Cardiac muscle cell (in vitro differentiated cells and primary cell): Measurements from ENCODE around the gene DCLRE1C. TPM values are rescaled to one million over a fixed set of nuclear protein-coding genes. Genes with fewer than 3 reads are reported as not detected.
A peak's percentile ranks its signal among the peaks of the same experiment; 100 is the strongest.
"Not testable (repeated sequence)": the region's sequence is repeated elsewhere in the genome, so short reads cannot be mapped to it uniquely, and the experiment has no call there.

Experiments used
- DNase-seq, 2 donors: peaks; one replicate each; pipeline versions ENCODE4 v3.0.0 to v3.0.0-alpha.2; 2010 to 2017; ENCODE audit warnings: low read depth in 1 of 2, low spot score in 1 of 2
- H3K27ac ChIP-seq: fragments of 200-600 bp; sonication (generic); 2 replicates; pipeline ENCODE4 v1.5.1; 2016
- H3K27me3 ChIP-seq: fragments of 200-600 bp; sonication (generic); 2 replicates; pipeline ENCODE4 v1.6.0; 2016; ENCODE audit warnings: control low read depth
- H3K36me3 ChIP-seq: fragments of 200-600 bp; sonication (generic); 2 replicates; pipeline ENCODE4 v1.5.1; 2016; ENCODE audit warnings: control low read depth
- H3K4me1 ChIP-seq: fragments of 200-600 bp; sonication (generic); 2 replicates; pipeline ENCODE4 v1.8.1; 2017; ENCODE audit warnings: low read depth, mild to moderate bottlenecking, mixed run types
- H3K4me3 ChIP-seq: fragments of 200-600 bp; sonication (generic); 2 replicates; pipeline ENCODE4 v1.5.1; 2016; ENCODE audit warnings: mild to moderate bottlenecking
- H3K9me3 ChIP-seq: fragments of 200-600 bp; sonication (generic); 2 replicates; pipeline ENCODE4 v1.5.1; 2017; ENCODE audit warnings: low read depth, mild to moderate bottlenecking, control low read depth
- polyA plus RNA-seq: library from polyadenylated mRNA; unstranded; fragments of >200 nt; fragmentation: Nextera tagmentation; extraction: Ambion mirVana; gene quantifications from 2 replicates; pipeline ENCODE4 v1.2.1, GENCODE V29; 2016
- total RNA-seq: library from RNA; depleted of rRNA; stranded (reverse); fragments of >200 nt; gene quantifications from 2 replicates; pipeline ENCODE4 v1.2.3, GENCODE V29; 2016
- TF ChIP-seq, protein P1 (sequence below): IDR thresholded peaks from 2 replicates; pipeline ENCODE4 v1.5.1; 2012; ENCODE audit warnings: low read depth, mild to moderate bottlenecking, low read length

DCLRE1C gene
- total and polyA plus RNA-seq, 2 experiments from 2014 or later, result 8.2 to 16.6 TPM

DNA sequence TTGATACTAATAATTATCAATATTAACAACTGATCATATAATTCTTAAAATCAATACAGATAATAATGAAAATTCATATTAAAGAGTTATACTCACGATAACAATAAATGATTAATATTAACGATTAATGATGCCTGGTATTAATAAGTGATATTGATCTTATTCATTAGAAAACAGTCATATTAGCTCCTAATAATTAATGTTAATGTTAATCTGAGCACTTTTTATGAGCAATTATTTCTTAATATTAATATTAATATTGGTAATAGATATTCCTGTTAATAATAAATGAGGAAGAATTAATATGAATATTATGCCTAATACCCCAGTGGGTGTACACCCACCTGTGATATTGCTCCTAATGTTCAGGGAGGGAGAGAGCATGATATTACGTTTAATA lies 28.8 kb upstream of the DCLRE1C start:
- Histone ChIP-seq H3K27ac (no peak overlapping the region), H3K4me3 (no peak overlapping the region), H3K27me3 (peaks cover 7% of the 10 kb centered on the region), H3K9me3 (no peaks in the 10 kb centered on the region), H3K4me1 (no peaks in the 10 kb centered on the region), H3K36me3 (no peaks in the 10 kb centered on the region)
- TF ChIP-seq, protein P1, sequence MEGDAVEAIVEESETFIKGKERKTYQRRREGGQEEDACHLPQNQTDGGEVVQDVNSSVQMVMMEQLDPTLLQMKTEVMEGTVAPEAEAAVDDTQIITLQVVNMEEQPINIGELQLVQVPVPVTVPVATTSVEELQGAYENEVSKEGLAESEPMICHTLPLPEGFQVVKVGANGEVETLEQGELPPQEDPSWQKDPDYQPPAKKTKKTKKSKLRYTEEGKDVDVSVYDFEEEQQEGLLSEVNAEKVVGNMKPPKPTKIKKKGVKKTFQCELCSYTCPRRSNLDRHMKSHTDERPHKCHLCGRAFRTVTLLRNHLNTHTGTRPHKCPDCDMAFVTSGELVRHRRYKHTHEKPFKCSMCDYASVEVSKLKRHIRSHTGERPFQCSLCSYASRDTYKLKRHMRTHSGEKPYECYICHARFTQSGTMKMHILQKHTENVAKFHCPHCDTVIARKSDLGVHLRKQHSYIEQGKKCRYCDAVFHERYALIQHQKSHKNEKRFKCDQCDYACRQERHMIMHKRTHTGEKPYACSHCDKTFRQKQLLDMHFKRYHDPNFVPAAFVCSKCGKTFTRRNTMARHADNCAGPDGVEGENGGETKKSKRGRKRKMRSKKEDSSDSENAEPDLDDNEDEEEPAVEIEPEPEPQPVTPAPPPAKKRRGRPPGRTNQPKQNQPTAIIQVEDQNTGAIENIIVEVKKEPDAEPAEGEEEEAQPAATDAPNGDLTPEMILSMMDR, result no peak
- DNase-seq, result no peak

DNA sequence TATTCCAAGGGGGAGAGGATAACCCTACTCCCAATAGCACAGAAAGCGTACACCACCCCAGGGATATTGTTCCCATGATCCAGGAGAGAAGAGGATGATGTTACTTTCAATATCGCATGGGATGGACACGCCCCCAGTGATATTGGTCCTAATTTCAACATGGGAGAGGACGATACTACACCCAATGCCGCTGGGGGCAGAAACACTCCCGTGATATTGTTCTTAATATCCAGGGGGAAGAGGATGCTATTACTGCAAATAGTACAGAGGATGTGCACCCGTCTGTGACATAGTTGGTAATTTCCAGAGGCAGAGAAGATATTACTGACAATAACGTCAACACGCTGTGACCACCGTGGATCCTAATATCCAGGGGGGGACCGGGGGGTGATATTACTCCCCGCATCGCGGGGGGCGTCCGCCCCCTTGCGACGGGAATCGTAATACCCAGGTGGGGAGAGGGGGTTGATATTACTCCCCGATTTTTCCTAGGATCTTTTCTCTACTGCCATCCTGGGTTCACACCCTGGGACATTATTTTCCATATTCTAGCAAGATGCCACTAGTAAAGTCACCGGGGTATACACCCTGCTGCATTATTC lies 21.9 kb upstream of the DCLRE1C start:
- no peak for DNase-seq
- Histone ChIP-seq H3K4me3 (no peak overlapping the region), H3K27me3 (peaks cover 21% of the 10 kb centered on the region), H3K4me1 (no peaks in the 10 kb centered on the region), H3K36me3 (no peaks in the 10 kb centered on the region), H3K9me3 (no peaks in the 10 kb centered on the region), H3K27ac (no peak overlapping the region)
- TF ChIP-seq, protein P1, result peak; percentile 11

DNA sequence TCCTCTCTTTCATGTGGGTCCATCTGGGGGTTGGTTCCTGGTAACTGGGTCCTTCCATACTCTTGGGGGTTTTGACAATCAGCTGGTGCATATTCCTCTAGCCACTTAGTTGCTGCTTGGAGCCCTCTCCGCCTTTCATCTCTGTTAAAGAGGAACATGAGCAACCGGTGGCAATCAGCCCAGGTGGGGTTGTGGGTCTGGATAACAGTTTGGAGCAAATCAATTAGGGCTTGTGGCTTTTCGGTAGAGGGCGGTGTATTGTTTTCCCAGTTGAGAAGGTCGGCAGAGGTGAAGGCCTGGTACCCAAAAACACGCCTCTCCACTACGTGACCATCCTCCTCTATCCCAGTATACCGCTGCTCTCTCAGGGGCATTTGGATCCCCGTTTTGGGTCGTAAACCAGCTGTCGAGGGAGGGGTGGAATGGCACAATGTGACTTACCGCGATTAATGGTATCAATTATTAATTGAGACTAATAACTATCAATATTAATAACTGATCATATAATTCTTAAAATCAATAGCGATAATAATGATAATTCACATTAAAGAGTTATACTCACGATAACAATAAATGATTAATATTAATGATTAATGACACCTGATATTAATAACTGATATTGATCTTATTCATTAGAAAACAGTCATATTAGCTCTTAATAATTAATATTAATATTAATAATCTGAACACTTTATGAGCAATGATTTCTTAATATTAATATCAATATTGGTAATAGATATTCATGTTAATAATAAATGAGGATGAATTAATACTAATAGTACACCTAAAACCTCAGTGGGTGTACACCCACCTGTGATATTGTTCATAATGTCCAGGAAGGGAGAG lies 20.5 kb upstream of the DCLRE1C start:
- not testable (repeated sequence) for H3K9me3 ChIP-seq, H3K4me3 ChIP-seq, DNase-seq, H3K27ac ChIP-seq, H3K4me1 ChIP-seq, H3K36me3 ChIP-seq
- H3K27me3 ChIP-seq, result peaks cover 34% of the 10 kb centered on the region

DNA sequence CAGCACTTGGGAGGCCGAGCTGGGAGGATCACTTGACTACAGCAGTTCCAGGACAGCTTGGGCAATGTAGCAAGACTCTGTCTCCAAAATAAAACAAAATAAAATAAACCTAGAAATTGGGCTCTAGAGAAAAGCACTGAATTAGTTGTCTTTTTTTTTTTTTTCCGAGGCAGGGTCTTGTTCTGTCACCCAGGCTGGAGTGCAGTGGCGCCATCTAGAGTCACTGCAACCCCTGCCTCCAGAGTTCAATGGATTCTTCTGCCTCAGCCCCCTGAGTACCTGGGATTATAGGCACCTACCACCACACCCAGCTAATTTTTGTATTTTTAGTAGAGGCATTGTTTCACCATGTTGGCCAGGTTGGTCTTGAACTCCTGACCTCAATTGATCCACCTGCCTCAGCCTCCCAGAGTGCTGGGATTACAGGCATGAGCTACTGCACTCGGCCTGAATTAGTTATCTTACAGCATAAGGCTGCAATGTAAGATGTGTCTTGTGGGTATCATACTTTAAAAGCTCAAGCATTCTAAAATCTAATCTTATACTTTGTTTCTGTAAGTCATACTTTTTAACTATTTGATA lies 18.1 kb upstream of the DCLRE1C start:
- Histone ChIP-seq H3K4me1 (no peaks in the 10 kb centered on the region), H3K4me3 (no peak overlapping the region), H3K9me3 (no peaks in the 10 kb centered on the region), H3K27me3 (peaks cover 34% of the 10 kb centered on the region), H3K27ac (no peak overlapping the region), H3K36me3 (no peaks in the 10 kb centered on the region)
- TF ChIP-seq, protein P1, result peak; percentile 70
- peak; percentile 38 to 39 for DNase-seq

DNA sequence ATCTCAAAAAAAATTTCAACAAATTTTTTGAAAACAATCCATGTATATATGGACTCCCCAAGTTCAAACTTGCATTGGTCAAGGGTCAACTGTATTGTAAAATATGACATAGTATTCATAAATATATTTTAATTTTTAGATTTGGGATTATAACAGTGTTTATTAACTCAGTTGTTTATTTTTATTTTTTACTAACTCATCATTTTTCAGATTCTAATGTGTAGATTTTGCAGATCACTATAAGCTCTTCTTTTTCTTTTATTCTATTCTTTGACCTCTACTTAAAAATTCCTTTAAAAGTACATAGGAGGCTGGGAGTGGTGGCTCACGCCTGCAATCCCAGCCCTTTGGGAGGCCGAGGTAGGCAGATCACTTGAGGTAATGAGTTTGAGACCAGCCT lies 14.0 kb upstream of the DCLRE1C start:
- peaks cover 15% of the 10 kb centered on the region for H3K27me3 ChIP-seq
- H3K36me3 ChIP-seq, result no peaks in the 10 kb centered on the region
- no peak overlapping the region for H3K4me3 ChIP-seq
- no peaks in the 10 kb centered on the region for H3K4me1 ChIP-seq
- DNase-seq, result no peak
- no peaks in the 10 kb centered on the region for H3K9me3 ChIP-seq
- TF ChIP-seq, protein P1, result no peak
- no peak overlapping the region for H3K27ac ChIP-seq
